Brain microvascular endothelial cell (primary cell): ENCODE measurements around the gene USP17L29.
"Not testable (repeated sequence)": the region's sequence is repeated elsewhere in the genome, so short reads cannot be mapped to it uniquely, and the experiment has no call there.

ENCODE experiments used
- DNase-seq: peaks from one replicate; pipeline ENCODE4 v3.0.0-alpha.2; 2020
- H3K27ac ChIP-seq: fragments of 250-450 bp; sonication (Bioruptor Pico); 2 replicates; pipeline ENCODE4 v1.5.1; 2020; ENCODE audit warnings: mild to moderate bottlenecking, moderate library complexity
- H3K27me3 ChIP-seq: fragments of 250-450 bp; sonication (Bioruptor Pico); replicated peaks from 2 replicates; pipeline ENCODE4 v1.5.1; 2020; ENCODE audit warnings: mild to moderate bottlenecking
- H3K36me3 ChIP-seq: fragments of 250-450 bp; sonication (Bioruptor Pico); replicated peaks from 2 replicates; pipeline ENCODE4 v1.5.1; 2020; ENCODE audit warnings: mild to moderate bottlenecking
- H3K4me3 ChIP-seq: 2 replicates; pipeline ENCODE4 v1.5.1; 2011; ENCODE audit warnings: low read depth, mild to moderate bottlenecking, control low read depth, low read length, moderate library complexity
- in situ Hi-C: cut with HindIII; loops from 2 replicates; pipeline ENCODE4 v1.10.0; 2017; ENCODE audit warnings: low sequenced_read_pairs, low pct_ligation_motif_present

Gene USP17L29

GRCh38 chr4:9353338-9353737 is at the start of gene USP17L29:
Gene USP17L29 (plus strand): TSS chr4:9353638. CDS start chr4:9353638, 0 bp downstream.
- H3K4me3 ChIP-seq, in situ Hi-C loops, DNase-seq, H3K36me3 ChIP-seq, H3K27me3 ChIP-seq, H3K27ac ChIP-seq: not testable (repeated sequence)

- DNase-seq, H3K27ac ChIP-seq, in situ Hi-C loops, H3K36me3 ChIP-seq, H3K27me3 ChIP-seq, H3K4me3 ChIP-seq: not testable (repeated sequence)
These were observed 29.2 kb upstream of the USP17L29 start for GRCh38 chr4:9324191-9324590.

GRCh38 chr4:9324865-9325264 is 28.6 kb upstream of the USP17L29 start, which contains the start of gene USP17L24:
Gene USP17L24 (plus strand): TSS chr4:9325165. CDS start chr4:9325165, 0 bp downstream.
- H3K27ac ChIP-seq, H3K4me3 ChIP-seq, DNase-seq, in situ Hi-C loops, H3K27me3 ChIP-seq, H3K36me3 ChIP-seq: not testable (repeated sequence)

- H3K27me3 ChIP-seq, H3K27ac ChIP-seq, in situ Hi-C loops, H3K36me3 ChIP-seq, DNase-seq, H3K4me3 ChIP-seq: not testable (repeated sequence)
These were observed 23.8 kb upstream of the USP17L29 start, which contains the start of gene USP17L25 for GRCh38 chr4:9329611-9330010. Gene USP17L25 (plus strand): TSS chr4:9329911. CDS start chr4:9329911, 0 bp downstream.

- H3K27me3 ChIP-seq, H3K4me3 ChIP-seq, H3K36me3 ChIP-seq, H3K27ac ChIP-seq, DNase-seq, in situ Hi-C loops: not testable (repeated sequence)
These were observed 19.1 kb upstream of the USP17L29 start, which contains the start of gene USP17L26 for GRCh38 chr4:9334358-9334757. Gene USP17L26 (plus strand): TSS chr4:9334658. CDS start chr4:9334658, 0 bp downstream.

- in situ Hi-C loops, H3K36me3 ChIP-seq, H3K27me3 ChIP-seq, H3K4me3 ChIP-seq, DNase-seq, H3K27ac ChIP-seq: not testable (repeated sequence)
These were observed 14.3 kb upstream of the USP17L29 start, which contains the start of gene USP17L5 for GRCh38 chr4:9339103-9339502. Gene USP17L5 (plus strand): TSS chr4:9339403. CDS start chr4:9339403, 0 bp downstream.

GRCh38 chr4:9343848-9344247 is 9.6 kb upstream of the USP17L29 start, which contains the start of gene USP17L27:
Gene USP17L27 (plus strand): TSS chr4:9344148. CDS start chr4:9344148, 0 bp downstream.
- H3K4me3 ChIP-seq, H3K36me3 ChIP-seq, in situ Hi-C loops, H3K27me3 ChIP-seq, DNase-seq, H3K27ac ChIP-seq: not testable (repeated sequence)

- H3K36me3 ChIP-seq, H3K4me3 ChIP-seq, DNase-seq, H3K27me3 ChIP-seq, in situ Hi-C loops, H3K27ac ChIP-seq: not testable (repeated sequence)
These were observed 4.8 kb upstream of the USP17L29 start, which contains the start of gene USP17L28 for GRCh38 chr4:9348593-9348992. Gene USP17L28 (plus strand): TSS chr4:9348893. CDS start chr4:9348893, 0 bp downstream.

- DNase-seq, result not testable (repeated sequence)
These were observed 2.6 kb upstream of the USP17L29 start for GRCh38 chr4:9350866-9351265.

GRCh38 chr4:9362829-9363228 is 9.4 kb downstream of the USP17L29 start, which contains the start of gene USP17L30:
Gene USP17L30 (plus strand): TSS chr4:9363129. CDS start chr4:9363129, 0 bp downstream.
- in situ Hi-C loops, result not testable (repeated sequence)

More at GRCh38 chr4:9350866-9351265, 2.6 kb upstream of the USP17L29 start:
- H3K36me3 ChIP-seq, H3K27ac ChIP-seq, in situ Hi-C loops, H3K4me3 ChIP-seq, H3K27me3 ChIP-seq: not testable (repeated sequence)

GRCh38 chr4:9379881-9380280 is 26.4 kb downstream of the USP17L29 start:
- in situ Hi-C loops, H3K4me3 ChIP-seq, H3K27ac ChIP-seq, H3K36me3 ChIP-seq, H3K27me3 ChIP-seq, DNase-seq: not testable (repeated sequence)

More at GRCh38 chr4:9362829-9363228, 9.4 kb downstream of the USP17L29 start, which contains the start of gene USP17L30:
- not testable (repeated sequence) for DNase-seq, H3K36me3 ChIP-seq, H3K27ac ChIP-seq, H3K4me3 ChIP-seq, H3K27me3 ChIP-seq
